HG03460 (cell line): ENCODE results near the gene PTPRN2.

Experiments used
- ATAC-seq: cut with Tn5 transposase; IDR thresholded peaks from one replicate; pipeline ENCODE4 v1.9.1; 2021; ENCODE audit not compliant: unreplicated experiment

Gene PTPRN2

DNA sequence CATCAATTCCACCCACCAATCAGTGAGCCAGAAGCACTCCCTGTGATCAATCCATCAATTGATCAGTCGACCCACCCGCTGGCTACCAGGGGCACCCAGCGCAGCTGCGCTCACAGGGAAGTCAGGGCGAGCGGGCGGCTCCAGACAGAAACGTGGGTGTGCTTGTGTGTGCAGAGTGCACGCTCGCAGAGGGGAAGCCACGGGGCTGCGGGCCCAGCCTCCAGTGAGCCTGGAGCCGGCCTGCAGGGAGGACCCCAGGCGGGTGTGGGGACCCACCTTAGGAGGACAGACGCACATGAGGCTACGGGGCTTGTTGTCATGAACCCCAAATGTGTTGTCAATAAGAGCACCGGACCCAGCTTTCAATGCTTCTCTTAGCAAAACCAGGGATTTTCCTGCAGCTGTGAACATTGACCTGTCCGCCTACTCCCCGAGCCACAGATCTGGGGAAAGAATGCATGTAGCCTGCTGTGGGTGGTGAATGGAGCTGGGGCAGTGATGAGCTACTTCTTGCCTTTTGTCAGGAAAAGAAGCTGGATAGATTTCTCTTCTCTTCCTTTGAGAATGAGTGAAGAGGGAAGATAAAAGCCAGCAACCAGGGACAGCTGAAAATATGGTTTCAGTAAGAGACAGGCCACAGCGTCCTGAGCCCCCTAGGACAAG is 753.0 kb downstream of the PTPRN2 start:
- ATAC-seq, result no peak

DNA sequence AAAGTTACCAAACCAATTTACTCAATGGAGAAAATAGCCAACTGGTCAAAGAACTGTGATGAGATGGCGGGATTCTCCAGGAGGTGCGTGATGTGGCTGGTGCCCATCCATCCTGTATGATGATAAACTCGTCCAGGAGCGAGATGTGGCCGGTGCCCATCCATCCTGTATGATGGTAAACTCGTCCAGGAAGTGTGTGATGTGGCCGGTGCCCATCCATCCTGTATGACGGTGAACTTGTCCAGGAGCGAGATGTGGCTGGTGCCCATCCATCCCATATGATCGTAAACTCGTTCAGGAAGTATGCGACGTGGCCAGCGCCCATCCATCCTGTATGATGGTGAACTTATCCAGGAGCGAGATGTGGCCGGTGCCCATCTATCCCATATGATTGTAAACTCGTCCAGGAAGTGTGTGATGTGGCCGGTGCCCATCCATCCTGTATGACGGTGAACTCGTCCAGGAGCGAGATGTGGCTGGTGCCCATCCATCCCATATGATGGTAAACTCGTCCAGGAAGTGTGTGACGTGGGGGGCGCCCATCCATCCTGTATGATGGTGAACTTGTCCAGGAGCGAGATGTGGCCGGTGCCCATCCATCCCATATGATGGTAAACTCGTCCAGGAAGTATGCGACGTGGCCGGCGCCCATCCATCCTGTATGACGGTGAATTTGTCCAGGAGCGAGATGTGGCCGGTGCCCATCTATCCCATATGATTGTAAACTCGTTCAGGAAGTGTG is 754.6 kb downstream of the PTPRN2 start:
- no peak for ATAC-seq

DNA sequence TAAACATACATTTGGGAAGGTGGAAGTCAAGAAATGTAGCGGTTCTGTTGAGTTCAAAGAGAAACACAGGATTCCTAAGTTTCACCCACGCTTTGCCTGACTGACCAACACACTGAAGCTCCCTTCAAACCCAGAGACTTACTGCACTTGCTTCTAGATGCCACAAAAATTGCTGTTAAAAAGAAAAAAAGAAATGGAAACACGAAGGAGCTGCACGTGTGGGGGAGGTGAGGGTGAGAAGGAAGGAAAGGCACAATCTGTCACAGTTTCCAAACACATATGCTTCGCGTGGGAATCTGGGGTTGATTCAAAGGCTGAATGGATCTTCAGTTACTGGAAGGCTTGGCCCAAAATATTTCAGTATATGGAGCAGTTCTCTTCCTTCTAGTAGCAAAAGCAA is 755.2 kb downstream of the PTPRN2 start:
- ATAC-seq, result no peak

DNA sequence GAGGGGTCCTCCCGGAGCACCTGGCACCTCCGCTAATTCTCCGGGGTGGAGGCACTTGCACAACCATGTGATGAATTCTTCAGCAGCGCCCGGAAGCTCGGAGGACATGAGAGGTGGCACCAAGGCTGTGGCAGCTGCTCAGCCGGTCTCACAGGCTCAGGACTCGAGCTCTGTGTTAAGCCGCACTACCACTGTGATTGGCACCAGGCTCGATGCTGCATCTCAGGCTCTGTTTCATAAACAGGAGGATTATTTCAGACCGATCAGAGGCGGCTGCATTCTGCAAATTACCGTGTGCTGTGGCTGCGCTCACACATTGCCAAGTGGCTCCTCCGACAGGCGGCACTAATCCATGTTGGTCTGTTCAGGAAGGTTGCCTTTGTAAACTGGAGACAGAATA is 755.6 kb downstream of the PTPRN2 start:
- no peak for ATAC-seq

DNA sequence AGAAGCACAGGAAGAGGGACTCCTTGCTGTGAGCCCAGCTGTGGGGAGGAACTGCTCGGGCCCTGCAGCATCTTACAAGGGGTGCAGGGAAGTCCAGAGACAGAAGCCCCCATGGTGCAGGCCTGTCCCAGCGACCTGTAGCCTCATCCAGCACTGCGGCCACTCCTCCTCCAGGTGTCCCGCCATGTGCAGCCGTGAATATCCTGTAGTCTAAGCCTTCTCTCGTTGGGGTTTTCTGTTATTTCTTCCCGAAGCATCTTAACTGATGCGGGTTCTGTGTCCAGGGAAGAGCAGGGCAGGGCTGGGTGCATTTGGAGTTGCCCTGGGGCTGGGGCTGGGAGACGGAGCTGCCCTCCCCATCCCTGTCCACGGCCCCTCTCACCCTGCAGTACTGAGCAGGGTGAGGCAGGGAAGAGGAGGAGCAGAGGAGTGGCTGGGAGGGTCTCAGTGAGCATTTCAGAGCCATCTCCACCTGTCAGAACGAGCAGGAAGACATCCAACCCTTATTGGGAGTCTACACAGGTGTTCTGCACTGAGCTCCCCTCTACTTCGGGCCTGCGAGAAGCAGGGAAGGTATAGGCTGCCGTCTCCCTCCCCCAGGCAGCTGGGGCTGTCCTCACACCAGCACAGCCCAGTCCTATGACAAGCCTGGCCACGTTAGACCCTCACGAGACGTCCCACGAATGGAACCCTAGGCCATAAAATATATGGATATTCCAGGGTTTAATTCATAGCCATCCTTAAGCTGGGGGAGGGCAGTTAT is 756.3 kb downstream of the PTPRN2 start:
- ATAC-seq, result no peak

DNA sequence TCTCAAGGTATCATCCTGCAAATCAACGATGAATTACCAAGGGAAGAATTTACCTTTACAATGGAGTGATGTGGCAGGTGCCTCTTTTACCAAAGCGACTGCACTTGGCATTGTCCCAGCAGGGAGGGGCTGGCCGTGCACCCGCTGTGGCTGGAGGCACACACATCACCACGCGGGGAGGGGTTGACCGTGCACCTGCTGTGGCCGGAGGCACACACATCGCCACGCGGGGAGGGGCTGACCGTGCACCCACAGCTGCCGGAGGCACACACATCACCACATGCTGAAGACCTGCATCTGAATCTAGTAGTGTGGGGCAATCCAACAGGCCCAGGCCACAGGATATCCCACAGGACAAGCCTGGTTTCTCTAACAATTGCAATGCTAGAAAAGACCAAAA is 757.3 kb downstream of the PTPRN2 start:
- no peak for ATAC-seq

DNA sequence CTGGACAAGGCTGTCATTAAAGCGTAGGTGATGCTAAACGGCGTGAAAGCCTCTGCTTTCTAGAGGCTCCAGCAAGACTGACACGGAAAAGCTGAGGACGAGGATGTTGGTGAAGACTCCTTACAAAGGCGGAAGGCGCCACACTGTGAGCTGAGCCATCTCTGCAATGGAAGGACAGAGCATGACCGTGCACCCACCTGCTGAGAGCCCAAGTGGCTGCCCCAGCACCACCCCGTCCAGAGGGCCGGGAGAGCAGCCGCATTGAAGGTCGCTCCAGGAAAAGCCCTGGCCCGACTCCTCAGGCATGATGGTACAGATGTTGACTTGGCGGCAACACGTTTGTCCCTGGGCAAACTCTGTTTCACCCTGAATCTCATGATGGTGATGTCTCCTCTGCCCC is 758.1 kb downstream of the PTPRN2 start:
- ATAC-seq, result no peak

DNA sequence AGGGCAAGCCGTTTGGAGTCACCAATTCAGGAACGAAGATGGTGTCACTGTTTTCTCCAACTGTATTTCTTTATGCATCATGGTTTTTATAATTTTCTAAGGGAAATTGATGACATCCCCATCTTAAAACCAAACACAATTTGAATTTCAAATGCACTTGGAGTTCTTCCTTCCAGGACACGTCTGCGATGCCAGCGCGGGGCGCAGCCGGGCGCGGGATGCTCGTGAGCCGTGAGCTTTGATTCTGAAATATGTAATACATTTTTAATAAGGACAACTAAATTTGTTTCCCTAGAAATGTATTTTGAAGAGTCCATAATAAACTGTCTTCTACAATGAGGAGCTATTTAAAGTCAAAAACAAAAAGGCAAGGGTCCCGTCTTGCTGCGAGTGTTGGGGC is 758.7 kb downstream of the PTPRN2 start:
- ATAC-seq, result no peak

DNA sequence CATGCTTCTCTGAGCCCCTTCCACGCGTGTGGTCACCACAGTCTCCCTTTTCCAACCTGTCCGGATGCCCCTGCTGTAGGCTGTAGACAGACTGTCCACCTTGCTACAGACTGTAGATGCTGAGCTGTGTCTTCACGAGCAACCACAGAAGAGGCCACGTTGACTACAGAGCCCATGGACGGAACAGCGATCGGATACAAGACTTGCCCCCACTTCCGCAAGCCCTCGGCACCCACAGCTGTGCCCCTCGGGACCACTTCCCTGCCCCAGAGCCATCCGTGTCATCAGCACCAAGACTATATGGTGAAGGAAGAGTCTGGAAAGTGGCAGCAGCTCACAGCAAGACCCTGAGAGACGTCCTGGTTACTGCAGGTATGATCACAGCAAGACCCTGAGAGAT is 759.4 kb downstream of the PTPRN2 start:
- ATAC-seq, result no peak

DNA sequence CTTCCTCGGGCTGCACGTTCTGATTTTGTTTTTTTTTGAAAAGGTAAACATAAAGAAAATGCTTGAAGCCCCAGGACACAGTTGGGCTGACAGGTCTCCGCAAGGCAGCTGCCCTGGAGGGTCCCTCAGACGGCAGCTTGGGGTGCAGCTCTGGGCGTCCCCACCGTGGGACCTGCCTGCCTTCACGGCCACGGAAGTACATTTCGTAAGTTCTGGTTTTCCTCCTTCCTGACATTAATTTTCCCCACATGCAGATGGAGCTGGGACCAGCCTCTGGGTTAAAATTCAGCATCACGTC is 759.8 kb downstream of the PTPRN2 start:
- no peak for ATAC-seq

DNA sequence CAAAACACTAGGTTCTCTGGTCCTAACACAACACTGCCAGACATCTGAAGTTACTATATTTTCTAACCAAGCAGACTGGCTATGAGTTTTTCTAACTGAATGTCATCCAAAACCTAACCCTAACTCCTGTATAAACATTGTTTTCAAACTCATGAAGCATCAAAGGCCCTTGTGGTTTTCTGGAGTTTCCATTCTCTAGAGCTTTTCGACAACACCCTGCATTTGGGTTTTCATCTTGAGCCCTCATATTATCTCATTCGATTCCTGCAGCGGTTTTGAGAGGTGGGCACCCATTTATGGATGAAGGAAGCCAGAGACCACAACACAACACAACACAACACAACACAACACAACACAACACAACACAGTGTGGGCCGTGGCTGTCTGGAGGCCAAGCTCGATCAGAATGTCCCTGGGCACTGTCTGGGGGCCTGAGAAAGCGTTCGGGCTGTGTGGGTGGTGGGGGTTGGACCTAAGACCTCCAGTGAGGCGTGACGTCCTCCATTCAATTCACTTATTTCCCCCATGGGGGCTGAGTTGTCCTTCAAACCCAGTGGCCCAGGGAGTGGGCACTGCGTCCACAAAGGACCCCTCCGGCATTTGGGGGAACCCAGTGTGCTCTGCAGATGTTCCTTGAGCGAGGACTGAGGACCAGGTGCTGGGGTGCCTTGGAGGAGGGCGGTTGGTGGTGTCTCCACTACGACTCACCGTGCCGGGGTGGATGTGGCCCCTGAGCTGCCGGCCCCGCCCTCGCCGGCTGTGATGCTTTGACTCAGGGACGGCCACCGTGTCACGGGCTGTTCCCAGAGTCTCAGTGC is 760.4 kb downstream of the PTPRN2 start:
- no peak for ATAC-seq

DNA sequence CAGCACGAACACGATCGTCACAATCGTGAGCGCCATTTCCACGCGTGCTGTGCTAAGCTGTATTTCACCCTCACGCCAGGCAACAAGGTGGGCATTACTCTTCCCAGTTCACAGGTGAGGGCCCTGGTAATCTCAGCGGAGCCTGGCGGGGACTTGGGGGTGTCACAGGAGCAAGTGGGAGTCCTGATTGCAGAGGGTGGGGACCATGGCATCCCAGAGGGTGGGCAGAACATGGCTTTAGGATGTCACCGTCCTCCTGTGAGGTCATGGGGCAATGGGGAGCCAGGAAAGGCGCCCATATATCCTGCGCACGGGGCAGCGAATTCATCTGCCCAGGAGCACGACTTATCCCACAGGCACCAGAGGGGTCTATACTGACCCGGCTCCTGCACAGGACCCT is 761.1 kb downstream of the PTPRN2 start:
- ATAC-seq, result no peak

DNA sequence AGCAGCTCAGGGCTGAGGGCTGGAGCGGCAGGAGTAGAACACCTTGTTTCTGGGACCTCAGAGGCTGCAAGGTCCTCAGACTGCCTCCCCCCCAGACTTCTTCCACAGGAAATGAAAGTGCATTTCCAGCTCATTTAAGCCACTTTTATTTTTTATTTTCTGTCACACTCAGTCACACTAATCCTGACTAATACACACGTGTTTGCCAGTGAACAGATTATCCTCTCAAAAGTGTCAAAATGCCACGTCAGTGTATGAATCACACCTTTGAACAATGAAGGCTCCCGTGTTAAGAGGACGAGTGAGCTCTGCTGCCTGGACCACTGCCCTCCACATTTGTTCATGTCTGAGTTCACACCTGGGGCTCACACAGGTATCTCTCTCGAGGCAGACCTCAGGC is 762.3 kb downstream of the PTPRN2 start:
- no peak for ATAC-seq

DNA sequence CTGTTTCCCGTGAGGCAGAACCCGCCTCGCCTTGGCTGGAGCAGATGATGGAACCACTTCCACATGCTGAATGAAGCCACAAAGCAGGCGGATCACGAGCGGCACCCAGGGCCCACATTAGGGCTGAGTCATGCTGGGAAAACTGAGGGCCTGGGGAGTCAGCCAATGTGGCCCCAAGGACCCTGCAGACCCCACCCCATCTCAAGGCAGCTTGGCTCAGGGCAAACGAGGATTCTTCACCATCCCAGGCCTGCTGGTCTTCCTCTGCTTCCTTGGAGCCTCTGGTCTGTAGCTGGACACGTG is 762.9 kb downstream of the PTPRN2 start:
- ATAC-seq, result no peak

DNA sequence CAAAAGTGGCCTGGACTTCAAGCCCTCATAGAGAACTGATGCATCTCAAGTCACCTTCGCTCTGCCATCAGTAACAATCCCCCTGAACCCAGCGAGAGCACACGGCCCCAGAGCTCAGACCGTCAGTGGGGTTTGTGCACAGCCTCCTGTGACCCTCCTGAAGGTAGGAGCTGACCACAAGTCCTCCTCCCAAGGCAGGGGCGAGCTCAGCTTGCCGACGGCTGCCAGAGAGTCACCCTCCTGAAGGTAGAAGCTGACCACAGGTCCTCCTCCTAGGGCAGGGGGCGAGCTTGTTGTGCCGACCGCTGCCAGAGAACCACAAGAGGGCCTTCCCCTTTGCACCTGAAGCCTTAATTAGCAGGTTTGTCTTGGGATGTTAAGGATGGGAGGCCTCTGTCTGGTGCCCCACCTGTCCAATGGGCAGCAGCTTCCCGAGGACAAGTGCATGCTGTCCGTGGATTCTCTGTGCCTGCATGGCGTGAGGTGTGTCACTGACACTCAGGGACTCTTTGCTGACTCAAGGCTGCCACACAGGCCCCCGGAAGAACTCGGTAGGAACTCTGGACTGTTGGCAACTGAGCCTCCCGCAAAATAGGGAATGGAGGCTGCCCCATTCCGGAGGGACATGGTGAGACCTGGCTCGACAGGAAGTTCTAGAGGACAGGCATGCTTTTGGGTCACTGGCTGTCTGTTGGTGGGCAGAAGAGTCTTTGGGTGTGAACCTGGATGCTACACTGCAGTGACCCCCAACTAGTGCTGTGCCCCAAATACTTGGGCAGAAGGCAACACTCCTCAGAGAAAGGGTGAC is 763.4 kb downstream of the PTPRN2 start:
- no peak for ATAC-seq

DNA sequence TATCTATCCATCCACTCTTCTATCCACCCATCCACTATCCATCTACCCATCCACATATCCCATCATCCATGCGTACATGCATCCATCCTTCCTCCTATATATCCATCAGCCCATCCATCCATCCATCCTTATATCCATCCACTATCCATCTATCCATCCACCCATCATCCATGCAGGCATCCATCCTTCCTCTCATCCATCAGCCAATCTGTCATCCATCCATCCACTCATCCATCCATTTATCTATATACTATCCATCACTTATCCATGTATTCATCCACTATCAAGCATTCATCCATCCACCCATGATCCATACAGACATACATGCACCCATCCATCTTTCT is 765.0 kb downstream of the PTPRN2 start:
- ATAC-seq, result no peak

DNA sequence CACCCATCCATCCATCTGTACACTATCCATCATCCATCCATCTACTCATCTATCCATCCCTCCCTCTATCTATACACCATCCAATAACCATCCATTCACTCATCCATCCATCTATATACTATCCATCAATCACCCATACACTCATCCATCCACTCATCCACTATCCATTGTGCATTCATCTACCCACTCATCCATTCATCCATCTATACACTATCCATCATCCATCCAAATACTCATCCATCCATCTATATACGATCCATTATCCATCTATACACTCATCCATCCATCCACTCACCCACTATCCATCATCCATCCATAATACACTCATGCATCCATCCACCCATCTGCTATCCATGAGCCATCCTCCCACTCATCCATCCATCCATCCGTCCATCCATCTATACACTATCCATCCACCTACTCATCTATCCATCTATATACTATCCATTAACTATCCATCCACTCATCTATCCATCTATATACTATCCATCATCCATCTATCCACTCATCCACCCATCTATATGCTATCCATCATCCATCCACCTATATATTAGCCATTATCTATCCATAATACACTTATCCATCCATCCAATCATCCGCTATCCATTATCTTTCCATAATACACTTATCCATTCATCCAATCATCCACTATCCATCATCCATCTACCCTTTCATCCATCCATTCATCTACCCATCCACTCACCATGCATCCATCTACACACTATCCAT is 765.5 kb downstream of the PTPRN2 start:
- no peak for ATAC-seq

DNA sequence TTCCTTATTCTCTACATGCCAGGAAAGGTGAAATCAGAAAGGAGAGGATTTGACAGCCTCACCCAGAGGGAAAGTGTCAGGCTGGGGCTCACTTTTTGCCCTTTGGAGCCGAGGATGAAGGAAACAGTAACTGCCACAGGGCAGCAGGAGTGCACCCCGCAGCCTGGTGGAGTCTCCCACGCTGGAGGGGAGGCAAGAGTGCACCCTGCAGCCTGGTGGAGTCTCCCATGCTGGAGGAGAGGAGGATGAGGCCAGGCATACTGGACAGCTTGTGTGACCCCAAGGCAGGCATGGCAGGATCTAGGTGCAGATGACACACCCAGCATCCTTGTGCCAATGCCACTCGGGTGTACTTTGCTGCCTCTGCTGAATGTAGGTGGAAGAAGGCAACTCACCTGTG is 766.8 kb downstream of the PTPRN2 start:
- no peak for ATAC-seq

DNA sequence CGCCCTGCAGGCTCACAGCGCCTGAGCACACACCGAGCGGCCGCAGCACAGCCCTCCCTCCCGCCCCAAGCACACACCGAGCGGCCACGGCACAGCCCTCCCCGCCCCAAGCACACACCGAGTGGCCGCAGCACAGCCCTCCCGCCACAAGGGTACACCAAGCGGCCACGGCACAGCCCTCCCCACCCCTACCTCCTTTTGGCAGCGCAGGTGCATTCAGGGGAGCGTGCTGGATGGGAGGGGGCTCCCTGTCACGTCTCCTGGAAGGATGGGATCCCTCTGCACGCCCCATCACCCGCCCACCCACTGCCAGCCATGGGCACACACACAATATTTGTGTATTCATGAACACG is 768.2 kb downstream of the PTPRN2 start:
- ATAC-seq, result no peak

DNA sequence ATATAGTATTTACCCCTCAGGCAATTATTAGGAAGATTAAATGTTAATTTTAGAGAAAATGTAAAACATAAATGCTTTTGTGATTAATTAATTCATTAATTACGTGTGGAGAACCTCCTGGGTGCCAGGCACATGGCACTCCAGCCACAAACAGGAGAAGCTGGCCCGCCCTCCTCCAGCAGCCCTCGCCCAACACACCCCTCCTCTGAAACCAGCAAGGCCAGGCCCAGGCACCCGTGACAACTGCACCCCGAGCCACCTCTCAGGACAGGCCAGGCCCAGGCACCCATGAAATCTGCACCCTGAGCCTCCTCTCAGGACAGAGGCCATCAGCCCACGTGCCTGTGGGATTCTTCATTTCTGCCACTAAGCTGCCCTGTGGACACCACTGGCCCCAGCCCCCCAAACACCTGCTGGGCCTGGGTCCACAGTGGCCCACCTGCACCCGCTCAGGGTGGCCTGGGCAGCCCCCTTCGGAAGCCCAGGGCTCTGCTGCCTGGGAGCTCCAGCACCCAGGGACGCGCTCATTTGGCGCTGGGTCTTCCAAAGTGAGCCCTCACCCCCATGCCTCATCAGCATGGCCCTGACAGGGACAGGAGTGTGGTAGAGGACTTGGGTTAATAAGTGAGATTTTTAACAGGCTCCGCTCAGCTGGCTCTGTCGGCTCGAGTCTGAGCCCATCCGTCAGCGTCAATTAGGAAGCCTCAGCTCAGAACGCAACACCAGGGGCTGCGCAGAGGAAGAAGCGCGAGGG is 768.7 kb downstream of the PTPRN2 start:
- ATAC-seq, result no peak
